GM10248 (cell line): ENCODE data around the gene DNAJC10.

ENCODE experiments used
- CTCF ChIA-PET: fragments of 300-600 bp; sonication (Branson Sonifier 250); formaldehyde crosslinking; extraction: SDS; loops from one replicate; lab custom pipeline; 2021; ENCODE audit warnings: antibody characterized with exemption; lab: Yijun Ruan, JAX
- POLR2A ChIA-PET: fragments of 350-650 bp; sonication (Branson Sonifier 250); formaldehyde crosslinking; extraction: SDS; loops from one replicate; lab custom pipeline; 2020; ENCODE audit warnings: antibody characterized with exemption; lab: Yijun Ruan, JAX
- DNase-seq: peaks from one replicate; pipeline ENCODE4 v3.0.0; 2012; ENCODE audit errors: extremely low spot score
- CTCF ChIP-seq: IDR thresholded peaks from 2 replicates; pipeline ENCODE4 v1.5.1; 2012; ENCODE audit warnings: mild to moderate bottlenecking, low read depth; ENCODE audit errors: extremely low read depth, missing control alignments, control extremely low read depth

The DNAJC10 gene

GRCh38 chr2:182818501-182818900 is 102.4 kb downstream of the DNAJC10 start:
- ChIA-PET CTCF (interaction anchor here (1.4 to 2.2 kb wide), 3 partner anchors 10 to 88 kb away, joined by 4 to 9 read pairs (median 4); no protein-coding TSS in a partner anchor), POLR2A (no interaction called here)
- no peak for TF ChIP-seq CTCF
- no peak for DNase-seq

GRCh38 chr2:182818925-182819324 is 102.9 kb downstream of the DNAJC10 start:
- DNase-seq: no peak
- ChIA-PET CTCF (interaction anchor here (1.4 to 2.2 kb wide), 4 partner anchors 11 to 88 kb away, joined by 4 to 9 read pairs (median 4); no protein-coding TSS in a partner anchor), POLR2A (no interaction called here)

GRCh38 chr2:182819412-182819811 is 103.4 kb downstream of the DNAJC10 start:
- no peak for DNase-seq
- ChIA-PET CTCF (interaction anchor here (1.4 to 2.2 kb wide), 4 partner anchors 10 to 87 kb away, joined by 4 to 9 read pairs (median 4); no protein-coding TSS in a partner anchor), POLR2A (no interaction called here)
- TF ChIP-seq CTCF: no peak

More at GRCh38 chr2:182818925-182819324, 102.9 kb downstream of the DNAJC10 start:
- no peak for TF ChIP-seq CTCF

GRCh38 chr2:182821182-182821581 is 105.1 kb downstream of the DNAJC10 start:
- DNase-seq: no peak
- TF ChIP-seq CTCF: no peak
- CTCF ChIA-PET: no interaction called here
- POLR2A ChIA-PET: interaction anchor here (0.6 kb wide), 1 partner anchor 243 kb away, joined by 3 read pairs; no protein-coding TSS in a partner anchor

GRCh38 chr2:182822733-182823132 is 106.7 kb downstream of the DNAJC10 start:
- no peak for TF ChIP-seq CTCF
- ChIA-PET CTCF (no interaction called here), POLR2A (no interaction called here)
- no peak for DNase-seq

- CTCF ChIA-PET: interaction anchor here (1.2 kb wide), 1 partner anchor 44 kb away, joined by 3 read pairs; no protein-coding TSS in a partner anchor
- no peak for DNase-seq
- no peak for TF ChIP-seq CTCF
- POLR2A ChIA-PET: no interaction called here
Observed at GRCh38 chr2:182824056-182824766, 108.2 kb downstream of the DNAJC10 start.
